GM04504 (cell line): ENCODE data around the gene CARD11.
A peak's percentile ranks its signal among the peaks of the same experiment; 100 is the strongest.

ENCODE experiments used
- DNase-seq: peaks from one replicate; pipeline ENCODE4 v3.0.0-alpha.2; 2012; ENCODE audit warnings: low read depth

CARD11 gene

DNA sequence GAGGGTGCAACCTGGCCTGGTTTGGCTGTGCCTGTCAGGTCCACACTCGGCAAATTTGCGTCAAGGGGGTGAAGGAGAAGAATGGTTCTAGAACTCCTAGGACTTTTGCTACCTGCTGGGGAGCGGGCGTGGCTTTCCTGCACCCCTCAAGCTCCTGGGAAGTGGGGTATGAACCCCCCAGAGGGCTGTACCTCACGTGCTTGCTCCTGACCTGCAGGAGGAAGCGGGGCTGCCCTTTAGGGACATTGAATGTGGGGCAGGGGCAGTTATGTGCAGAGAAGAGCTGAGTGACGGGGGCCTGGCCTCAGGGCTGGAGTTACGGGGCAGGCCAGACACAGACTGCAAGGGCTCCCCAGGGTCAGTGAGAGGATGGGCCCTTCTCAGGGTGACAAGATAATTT is 138.2 kb downstream of the CARD11 start:
- DNase-seq, result no peak

- DNase-seq, result no peak
Measured at GRCh38 chr7:2905027-2905426, 138.6 kb downstream of the CARD11 start.

DNA sequence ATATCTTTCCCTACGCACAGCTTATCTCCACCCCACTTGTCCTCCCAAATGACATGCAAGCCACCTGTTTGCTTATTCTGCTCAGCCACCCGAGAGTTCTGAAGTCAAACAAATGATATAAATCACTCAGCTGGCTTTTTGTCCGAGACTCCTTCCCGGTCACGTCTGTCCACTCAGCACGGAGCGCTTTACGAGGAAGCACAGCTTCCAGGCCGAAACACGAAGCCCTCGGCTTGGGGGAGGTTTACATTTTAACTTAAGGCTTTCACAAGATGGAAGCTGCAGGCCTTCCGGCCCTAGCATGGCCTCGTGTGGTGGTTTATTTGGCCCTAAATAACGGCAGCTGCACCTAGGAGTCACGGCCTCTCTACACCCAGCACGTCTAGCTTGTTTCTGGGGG is 139.5 kb downstream of the CARD11 start:
- DNase-seq, result no peak

GRCh38 chr7:2903682-2904162 is 139.9 kb downstream of the CARD11 start:
- no peak for DNase-seq

GRCh38 chr7:2897023-2897422 is 146.6 kb downstream of the CARD11 start:
- DNase-seq, result no peak

- no peak for DNase-seq
Measured at GRCh38 chr7:2896131-2896530, 147.5 kb downstream of the CARD11 start.

GRCh38 chr7:2894118-2894940 is 149.3 kb downstream of the CARD11 start:
- DNase-seq, result no peak

DNA sequence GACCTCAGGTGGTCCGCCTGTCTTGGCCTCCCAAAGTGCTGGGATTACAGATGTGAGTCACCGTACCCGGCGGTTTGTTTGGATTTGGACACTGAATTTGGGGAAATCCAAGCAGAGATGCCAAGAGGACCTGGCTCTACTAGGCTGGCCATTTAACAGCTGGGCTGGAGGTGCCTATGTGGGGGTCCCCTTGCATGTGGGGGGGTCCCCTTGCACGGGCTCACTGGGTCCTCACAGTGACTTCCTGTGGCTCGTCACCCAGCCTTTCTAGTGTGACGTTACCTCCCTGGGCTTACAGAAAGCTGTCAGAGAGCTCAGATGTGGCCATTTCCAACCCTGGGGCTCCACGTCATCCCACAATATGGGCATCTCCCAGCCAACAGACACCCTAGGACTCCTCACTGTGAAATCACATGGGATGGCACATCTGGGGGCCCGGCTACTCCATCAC is 150.2 kb downstream of the CARD11 start:
- DNase-seq, result no peak

- DNase-seq, result no peak
Measured at GRCh38 chr7:2892549-2892948, 151.1 kb downstream of the CARD11 start.

- no peak for DNase-seq
Measured at GRCh38 chr7:2887816-2888215, 155.9 kb downstream of the CARD11 start.

DNA sequence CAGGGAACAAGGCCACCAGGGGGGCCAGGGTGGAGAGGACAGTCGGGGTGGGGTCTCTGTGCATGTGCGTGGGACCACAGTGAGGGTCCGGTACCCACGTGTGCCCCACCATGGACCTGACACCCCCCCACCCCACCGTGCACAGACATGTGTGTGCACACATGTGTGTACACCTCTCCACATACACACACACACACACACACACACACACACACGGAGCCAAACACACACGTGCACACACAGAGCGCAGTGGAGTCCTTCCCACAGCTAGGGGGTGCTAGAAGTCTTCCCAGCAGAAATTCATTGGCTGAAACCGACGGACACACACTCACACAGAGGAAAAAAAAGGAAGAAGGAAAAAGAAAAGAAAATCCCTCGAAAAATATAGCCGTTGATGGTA is 156.8 kb downstream of the CARD11 start:
- DNase-seq, result peak; percentile 28

GRCh38 chr7:2886391-2886790 is 157.3 kb downstream of the CARD11 start:
- no peak for DNase-seq

GRCh38 chr7:2884161-2884560 is 159.5 kb downstream of the CARD11 start:
- no peak for DNase-seq

GRCh38 chr7:2883101-2883500 is 160.6 kb downstream of the CARD11 start:
- DNase-seq, result no peak

GRCh38 chr7:2882111-2882510 is 161.6 kb downstream of the CARD11 start:
- no peak for DNase-seq

DNA sequence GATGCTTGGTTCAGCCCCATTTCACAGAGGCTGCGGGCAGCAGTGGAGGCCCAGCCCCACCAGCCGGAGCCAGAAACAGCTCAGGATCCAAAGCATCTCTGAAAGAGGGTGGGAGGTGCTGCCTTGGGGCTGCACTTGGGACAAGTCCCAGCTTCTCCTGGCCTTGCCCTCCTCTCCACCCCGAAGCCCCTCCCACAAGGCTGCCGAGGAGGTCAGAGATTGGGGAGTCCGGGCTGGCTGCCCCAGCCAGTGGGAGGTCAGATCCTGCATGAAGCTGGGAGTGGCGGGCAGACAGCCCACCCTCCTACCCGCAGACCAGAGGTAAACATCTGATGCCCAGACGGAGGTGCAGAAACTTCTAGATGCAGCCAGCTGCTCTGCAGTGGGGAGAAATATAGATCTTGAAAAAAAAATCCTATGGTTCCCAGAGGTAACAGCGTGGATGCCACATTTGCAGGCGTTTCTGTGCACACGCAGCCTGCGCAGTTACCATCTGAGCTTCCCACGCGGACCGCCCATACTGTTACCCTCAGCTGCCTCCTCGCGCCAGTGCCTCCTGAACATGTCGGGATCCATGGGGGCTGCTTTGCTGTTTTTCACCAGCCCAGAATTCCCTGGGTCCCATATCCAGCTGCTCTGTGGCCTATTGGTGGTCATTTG is 162.7 kb downstream of the CARD11 start:
- no peak for DNase-seq

- DNase-seq, result no peak
Measured at GRCh38 chr7:2880051-2880450, 163.6 kb downstream of the CARD11 start.

DNA sequence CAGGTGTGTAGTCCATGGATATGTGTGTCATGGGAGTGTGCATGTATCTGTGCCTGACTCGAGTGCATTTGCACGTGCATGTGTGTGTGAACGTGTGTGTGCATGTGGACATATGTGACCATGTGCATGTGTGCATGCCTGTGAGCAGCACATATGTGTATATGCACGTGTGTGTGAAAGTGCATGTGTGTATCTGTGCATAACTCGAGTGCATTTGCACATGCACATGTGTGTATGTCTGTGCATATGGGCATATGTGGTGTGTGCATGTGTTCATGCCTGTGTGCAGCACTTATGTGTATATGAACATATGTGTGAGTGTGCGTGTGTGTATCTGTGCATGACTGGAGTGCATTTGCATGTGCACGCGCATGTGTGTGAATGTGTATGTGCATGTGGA is 164.3 kb downstream of the CARD11 start:
- no peak for DNase-seq

DNA sequence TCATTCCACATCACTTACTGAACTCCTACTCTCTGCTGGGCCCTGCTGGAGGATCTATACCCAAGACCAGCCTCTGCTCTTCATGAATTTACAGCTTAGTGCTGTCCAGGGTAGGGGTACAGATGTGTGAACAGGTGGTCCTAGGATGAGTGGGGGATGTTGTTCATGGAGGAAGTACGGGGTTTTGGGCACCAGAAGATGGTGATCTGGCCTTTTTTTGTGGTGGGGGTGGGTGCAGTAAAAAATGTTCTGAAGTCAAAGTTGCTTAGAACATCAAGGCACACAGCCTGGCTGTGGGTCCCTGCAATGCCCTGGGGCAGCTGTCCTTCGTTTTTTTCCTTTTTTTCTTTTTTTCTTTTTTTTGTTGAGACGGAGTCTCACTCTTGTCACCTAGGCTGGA is 165.4 kb downstream of the CARD11 start:
- no peak for DNase-seq

DNA sequence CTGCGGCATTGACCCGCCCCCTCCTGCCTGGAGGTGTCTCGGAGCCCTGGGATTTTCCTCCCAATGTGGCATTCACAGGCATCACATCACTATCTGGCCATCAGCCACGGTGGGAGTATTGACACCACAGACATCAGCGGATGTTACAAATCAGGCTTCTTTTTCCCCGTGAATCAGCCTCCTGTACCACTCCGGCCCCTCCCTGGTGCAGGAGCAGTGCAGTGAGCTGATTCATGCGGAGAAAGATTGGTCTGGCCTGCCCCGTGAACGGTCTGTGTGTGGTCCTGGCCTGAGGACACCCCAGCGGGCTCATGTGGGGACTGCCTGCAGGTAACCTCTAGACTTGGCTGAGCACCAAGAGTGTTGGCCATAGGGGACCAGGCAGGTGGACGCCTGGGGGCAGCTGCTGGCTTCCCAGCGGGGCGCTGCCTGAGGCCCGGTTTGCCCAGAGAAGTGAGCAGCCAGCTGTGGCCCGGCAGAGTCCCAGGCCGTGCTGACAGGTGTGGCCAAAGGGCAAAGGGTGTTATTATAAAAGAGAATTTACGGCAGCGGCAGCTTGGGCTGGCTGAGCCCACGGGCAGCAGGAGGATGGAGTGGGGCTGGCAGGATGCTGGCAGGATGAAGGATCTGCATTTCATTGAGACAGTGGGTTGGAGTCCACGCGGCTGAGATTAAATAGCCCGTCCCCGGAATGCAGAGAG is 167.5 kb downstream of the CARD11 start:
- no peak for DNase-seq

GRCh38 chr7:2873686-2874551 is 169.7 kb downstream of the CARD11 start:
- no peak for DNase-seq

DNA sequence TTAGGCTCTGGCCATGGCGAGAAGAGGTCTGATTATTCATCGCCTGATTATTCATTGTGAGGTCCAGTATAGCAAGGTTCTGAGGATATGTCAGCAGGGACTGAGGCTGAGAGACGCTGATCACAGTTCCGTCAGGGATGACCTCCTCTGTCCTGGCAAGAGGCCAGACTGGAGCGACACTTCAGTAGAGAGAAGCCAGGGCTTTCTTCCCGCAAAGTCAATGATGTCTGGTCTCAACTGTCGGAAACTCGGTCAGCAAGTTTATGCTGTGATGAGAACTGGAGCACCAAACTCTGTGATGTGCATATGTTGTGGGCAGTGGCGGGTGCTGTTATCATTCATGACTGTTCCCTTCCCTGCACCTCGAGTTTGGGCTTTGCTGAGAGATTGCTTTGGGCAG is 170.5 kb downstream of the CARD11 start:
- DNase-seq, result no peak
